NCI-H2171 treated with DMSO at 0.1 percent for 48 hours (cell line): ENCODE data around the gene GALNT2.

Experiments used
- DNase-seq: peaks from one replicate; lab custom pipeline; 2025; lab: John Stamatoyannopoulos, UW

GALNT2 gene

DNA sequence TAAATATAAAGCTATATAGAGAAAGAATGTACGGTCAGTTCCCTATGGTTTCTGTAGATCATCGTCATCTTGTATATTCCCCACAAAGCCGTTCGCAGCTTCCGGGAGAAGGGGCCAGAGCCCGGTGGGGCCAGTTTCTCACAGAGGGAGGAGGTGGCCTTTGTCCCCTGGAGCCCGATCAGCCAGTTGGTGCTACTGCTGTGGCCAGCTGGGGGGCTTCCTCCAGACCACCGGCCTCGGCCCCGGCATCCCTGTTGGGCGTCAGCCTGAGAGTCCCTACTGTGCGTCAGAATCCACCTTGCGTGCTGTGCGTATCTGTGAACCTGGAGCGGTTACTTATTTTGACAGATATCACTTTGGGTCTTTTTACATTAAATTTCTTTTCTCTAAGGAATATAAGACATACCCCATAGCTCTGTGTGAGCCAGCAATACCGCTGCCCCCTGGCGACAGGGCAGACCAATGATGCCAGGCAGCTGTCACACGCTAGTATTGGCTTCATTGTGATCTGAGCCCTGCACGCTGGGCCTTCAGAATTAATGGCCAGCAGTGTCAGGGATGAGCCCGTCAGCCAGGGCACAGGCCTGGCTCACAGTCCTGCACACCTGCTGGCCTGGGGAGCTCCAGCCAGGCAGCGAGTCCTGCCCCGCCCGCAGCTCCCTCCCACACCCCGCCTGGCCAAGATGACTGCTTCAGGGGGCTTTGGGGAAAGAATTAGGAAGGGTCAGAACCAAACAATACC is 213.2 kb downstream of the GALNT2 start:
- no peak for DNase-seq

DNA sequence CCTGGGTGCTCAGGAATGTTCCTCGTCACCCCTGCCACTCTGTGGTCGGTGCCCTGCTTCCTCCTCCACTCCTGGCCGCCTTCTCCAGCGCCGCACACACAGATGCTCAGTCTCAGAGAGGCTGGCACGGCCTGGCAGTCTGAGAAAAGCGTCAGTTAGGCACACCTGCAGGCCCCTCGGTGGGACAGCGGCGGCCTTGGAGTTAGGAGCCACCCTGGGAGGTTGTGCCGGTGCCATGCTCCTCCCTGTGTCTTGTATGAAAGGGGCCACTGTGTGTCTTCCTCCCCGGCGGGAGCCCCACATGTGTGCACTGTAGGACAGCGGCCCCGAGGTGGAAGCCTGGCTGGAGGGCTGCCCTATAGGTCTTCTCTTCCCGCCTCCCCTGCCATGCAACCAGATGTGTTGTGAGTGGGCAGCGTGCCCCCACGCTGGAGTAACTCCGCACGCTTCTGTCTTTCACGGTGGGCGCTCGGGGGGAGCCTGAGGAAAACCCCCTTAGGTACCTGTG is 213.9 kb downstream of the GALNT2 start:
- no peak for DNase-seq

DNA sequence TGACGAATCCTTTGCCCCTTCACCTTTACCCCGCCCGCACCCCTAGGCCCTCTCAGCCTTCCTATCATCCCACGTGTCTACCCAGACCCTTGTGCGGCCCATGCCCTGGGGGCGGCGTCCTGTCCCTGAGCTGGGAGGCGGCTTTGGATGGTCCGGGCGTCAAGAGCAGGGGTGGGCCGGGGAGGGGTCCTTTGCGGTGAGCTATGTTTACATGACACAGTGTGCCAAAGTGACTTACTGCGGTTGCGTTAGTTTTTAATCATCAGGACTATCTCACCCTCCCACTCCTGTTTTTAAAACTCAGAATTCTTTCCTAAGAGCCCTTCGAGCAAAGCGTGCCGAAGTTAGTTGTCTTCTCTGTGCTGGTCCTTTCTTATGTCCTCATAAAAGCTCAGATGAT is 214.5 kb downstream of the GALNT2 start:
- no peak for DNase-seq

DNA sequence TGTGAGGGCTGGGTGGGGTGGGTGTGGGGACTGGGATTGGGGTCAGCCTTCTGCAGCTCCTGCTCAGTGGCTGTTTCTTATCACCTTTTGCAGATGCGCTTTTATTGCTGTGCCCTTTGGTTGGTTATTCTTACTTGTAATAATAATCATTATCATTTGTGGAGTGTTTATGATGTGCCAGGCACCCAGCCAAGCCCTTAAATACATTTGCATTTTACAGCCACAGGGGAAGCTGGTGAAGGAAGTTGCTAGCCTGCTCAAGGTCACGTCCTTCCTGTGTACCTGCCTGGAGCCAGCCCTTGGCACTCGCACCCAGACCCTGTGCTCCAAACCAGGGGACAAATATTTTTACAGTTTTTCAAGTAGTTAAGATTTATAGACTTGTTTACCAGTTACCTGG is 215.1 kb downstream of the GALNT2 start:
- DNase-seq, result no peak

DNA sequence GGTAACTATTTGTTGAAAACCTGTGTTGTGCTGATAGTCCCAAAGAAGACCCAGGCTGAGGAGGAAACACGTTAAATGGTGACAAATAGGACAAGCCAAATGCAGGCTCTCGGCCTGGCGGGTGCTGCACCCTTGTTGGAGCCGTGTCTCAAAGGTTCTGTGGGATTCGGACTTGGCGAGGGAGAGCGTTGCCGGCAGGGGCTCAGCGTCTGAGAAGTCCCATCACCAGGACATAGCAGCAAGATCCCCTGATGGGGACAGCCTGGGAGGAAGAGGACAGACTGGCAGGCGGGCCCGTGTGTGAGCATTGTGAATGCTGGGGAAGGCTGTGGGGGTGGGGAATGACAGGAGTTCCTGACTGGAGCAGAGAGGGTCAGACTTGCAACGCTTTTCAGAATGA is 216.6 kb downstream of the GALNT2 start:
- no peak for DNase-seq

DNA sequence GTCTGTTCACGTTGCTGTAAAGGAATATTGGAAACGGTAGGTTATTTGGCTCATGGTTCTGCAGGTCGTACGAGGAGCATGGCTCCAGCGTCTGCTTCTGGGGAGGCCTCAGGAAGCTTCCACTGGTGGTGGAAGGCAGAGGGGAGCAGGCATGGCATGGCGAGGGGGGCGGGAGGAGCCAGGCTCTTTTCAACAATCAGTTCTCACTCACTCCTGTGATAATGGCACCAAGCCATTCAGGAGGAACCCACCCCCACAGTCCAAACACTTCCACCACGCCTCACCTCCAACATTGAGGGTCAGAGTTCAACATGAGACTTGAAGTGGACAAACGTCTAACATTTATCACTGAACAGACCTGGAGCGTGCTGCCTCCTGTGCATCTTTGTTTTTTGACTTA is 217.9 kb downstream of the GALNT2 start:
- no peak for DNase-seq

DNA sequence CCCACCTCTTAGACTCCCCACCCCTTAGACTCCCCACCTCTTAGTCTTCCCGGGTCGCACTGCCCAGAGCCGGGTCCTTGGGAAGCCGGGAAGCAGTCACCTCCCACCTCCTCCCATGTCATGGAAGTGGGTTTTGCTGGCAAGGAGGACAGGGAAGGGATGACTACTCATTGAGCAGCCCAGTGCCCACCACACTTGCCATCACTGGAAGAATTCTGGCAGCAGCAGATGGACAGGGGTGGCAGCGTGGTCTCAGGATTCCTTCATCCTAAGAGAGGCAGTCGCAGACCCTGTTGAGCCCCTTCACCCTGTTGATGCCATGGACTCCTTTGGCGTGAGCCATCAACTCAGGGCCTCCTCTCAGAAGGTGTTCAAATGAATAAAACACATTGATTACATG is 218.3 kb downstream of the GALNT2 start:
- DNase-seq, result no peak

DNA sequence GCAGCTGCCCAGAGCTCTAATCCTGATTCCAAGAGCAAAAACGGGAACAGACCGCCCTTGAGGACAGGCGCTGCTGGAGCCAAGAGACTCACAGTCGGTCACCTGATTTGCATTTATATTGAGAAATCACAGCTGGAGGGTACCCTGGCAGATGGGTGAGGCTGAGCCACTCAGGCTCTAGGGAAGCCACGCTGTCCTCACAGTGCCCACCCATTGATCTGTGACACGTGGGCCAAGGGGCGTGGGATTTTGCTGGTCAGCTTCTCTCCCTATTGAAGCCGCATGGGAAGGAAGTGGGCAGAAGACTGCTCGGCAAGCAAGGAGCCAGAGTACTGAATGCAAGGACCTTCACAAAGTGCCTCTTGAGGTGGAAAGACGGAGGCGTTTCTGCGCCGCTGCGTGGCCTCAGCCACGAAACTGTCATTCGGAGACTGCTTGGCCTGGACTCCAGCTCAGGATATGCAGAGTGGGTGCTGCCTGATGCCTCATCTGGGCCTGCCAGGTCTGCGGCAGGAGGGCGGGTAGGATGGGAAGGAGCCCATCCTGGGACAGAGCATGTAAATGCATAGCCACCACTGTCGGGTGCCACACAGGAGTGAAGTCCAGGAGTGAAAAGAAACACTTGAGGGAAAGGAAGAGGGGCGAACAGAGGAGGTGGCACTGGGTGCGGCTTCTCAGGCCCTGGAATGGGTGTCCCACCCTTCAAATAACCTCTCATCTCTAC is 219.3 kb downstream of the GALNT2 start:
- no peak for DNase-seq

DNA sequence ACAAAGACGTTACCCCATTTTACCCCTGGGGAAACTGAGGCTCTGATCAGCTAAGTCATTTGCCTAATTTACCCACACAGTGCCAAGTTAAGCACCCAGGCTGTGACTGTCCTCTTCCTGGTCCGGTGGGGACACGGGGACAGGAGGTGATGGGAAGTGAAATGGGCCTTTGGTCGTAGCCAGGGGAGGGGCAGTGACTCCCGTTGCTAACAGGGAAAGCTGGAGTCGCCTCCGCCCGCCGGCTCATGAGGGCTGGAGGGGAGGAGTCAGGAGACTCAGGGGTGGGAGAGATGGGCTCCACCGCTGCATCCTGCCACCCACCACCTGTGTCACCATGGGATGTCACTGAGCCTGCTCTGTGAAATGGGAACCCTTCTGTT is 219.8 kb downstream of the GALNT2 start:
- DNase-seq, result no peak

DNA sequence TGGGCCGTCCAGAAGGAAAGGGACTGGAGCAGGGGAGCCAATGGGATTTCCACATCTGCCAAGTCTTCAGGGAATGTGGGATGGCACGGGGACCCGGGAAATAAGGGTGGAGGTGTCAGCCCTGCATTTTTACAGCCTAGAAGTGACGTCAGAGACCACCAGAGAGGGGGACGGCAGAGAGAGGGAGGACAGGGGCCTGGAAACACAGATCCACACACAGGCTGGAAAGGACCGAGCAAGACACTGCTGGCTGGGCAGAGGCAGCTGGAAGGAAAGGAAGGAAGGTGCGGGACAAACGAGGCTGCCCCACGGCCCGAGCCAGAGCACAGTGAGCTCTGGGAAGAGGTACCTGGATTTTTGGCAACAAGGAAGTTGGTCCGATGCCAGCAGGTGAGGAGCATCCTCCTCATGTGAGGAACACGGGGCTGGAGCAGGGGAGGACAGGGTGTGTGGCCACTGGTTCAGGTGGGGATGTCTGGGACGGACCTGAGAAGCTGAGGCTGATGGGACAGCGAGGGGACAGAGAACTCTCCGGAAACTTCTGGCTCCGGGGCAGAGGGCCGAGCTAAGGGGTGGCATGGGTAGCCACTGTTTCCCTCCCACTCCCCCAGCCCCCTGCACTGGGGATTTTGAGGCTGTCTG is 220.8 kb downstream of the GALNT2 start:
- DNase-seq, result no peak

DNA sequence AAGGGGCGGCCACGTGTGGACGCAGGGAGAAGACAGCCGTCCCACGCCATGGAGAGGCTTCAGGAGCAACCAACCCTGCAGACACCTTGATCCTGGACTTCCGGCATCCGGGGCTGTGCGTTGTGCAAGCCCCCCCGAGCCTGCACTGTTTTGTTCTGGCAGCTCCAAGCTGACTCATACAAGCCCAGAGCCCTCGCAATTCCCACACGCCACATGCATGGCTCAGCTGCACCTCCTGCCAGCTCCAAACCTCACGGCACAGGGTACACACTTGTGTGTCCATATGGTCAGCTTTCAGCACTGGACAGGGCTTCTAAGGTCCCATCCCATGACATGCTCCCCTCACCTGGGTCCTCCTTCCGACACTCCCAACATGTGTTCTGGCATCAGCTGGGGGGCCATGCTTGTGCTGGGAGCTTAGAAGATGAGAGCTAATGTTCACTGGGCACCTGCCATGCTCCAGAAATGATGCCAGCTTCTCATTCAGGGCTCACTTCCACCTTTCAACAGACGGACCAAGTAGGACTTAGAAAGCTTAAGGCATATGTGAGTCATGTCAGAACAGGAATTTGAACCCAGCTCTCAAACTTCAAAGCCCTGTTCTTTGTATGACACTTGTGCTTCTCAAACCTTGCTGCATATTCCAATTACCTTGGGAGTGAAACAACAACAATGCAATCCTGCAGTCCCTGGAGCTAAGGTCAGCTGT is 221.8 kb downstream of the GALNT2 start:
- DNase-seq, result no peak

DNA sequence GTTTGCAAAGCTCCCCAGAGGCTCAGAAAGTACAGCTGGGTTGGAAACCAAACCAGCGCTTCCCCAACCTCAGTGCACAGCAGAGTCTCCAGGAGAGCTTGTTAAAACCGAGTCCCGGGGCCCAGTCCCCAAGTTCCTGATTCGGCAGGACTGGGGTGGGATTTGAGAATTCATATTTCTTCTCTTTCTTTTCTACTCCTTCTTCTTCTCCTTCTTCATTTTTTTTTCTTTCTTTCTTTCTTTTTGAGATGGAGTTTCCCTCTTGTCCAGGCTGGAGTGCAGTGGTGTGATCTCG is 222.3 kb downstream of the GALNT2 start:
- DNase-seq, result peak; percentile 22

DNA sequence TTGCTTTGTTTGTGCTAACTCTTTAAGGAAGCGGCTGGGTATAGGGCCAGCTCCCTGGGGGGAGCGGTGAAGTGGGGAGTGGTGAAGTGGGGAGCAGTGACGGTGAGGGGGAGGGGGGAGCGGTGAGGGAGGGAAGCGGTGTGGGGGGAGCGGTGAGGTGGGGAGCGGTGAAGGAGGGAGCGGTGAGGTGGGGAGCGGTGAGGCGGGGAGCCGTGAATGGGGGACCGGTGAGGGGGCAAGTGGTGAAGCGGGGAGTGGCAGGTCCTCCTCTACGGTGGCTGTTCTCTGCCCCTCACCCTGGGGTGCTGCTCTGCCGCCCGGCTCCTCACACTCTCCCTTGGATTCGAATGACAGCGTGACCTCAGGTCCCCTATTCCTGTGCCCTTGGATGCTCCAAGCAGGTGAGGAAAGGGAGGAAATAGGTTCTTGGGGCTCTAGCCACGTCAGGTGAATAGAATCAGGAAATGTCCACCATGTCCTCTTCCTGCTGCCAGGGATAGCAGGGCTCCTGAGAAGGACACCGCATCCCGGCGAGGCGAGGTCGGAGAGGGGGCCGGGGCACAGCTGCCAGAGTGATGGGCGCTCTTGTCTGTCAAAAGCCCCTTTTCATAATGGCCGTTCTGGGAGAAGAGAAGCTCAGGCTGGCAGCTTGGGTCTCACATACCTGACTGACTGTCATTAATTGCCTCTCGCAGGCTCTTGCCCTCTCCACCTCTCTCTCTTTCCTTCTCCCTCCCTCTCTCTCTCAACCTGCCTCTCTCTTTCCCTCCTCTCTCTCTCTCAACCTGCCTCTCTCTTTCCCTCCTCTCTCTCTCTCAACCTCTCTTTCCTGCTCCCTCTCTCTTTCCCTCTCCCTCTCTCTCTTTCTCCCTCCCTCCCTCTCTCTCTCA is 224.9 kb downstream of the GALNT2 start:
- DNase-seq, result peak; percentile 70

DNA sequence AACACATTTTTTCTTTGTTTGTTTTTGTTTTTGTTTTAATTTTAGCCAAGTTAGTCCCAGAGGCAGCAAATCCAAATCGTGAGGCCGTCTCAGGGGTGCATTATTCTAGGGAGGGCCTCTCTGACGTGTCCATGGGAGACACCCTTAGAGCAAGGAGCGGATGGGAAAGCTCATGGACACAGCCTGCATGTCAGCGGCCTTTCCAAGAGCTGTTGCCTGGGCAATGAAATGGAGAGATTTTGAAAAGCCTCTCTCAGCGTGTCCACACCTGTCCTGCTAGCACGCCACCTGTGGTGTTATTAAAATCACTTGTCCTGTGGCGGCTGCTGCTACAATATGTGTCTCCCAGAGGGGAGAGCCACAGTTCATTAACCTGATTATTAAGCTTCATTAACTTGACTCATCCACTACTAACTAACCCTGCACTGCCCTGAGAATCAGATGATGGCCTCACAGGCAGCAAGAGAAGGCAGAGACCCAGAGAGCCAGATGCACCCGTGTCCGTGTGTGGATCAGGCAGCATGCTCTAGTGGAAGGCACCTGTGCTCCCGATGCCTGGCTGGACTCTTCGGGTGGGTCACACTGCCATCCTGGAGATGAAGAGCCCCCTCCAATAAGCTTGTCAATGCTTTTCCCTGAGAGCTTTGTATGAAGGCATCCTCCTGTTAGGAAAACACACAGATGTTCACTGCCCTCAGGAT is 225.8 kb downstream of the GALNT2 start:
- peak; percentile 92 for DNase-seq

DNA sequence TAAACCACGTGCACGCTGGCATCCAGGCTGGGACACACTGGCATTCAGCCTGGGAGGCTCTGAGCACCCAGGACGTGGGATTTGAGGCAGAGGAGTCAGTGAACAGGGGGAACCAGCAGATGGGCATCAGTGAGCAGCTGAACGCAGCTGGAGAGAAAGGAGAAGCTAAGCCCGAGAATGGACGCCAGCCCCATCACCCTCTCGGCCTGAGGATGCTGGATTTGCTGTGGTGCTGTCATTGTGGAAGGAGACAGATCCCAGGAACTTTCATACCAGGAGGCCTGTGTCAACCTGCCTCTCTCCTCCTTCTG is 226.3 kb downstream of the GALNT2 start:
- DNase-seq, result no peak

DNA sequence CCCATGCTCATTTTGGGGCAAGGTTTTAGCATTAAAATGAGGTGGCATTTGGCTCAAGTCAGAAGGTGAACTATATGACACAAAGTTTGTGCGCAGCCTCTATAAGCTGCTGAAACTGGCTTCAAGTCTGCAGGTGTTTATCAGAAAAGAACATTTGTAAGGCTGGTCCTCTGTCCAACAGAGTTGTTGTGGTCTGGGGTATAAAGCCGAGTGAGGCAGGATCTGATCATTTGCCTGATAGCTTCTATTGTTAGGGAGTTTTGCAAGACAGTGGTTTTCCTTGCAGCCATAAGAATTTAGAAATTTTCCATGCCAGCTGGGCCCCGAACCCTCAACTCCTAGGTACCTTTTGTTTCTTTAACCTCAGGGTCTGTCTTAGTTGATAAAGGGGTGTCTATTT is 228.3 kb downstream of the GALNT2 start:
- no peak for DNase-seq

DNA sequence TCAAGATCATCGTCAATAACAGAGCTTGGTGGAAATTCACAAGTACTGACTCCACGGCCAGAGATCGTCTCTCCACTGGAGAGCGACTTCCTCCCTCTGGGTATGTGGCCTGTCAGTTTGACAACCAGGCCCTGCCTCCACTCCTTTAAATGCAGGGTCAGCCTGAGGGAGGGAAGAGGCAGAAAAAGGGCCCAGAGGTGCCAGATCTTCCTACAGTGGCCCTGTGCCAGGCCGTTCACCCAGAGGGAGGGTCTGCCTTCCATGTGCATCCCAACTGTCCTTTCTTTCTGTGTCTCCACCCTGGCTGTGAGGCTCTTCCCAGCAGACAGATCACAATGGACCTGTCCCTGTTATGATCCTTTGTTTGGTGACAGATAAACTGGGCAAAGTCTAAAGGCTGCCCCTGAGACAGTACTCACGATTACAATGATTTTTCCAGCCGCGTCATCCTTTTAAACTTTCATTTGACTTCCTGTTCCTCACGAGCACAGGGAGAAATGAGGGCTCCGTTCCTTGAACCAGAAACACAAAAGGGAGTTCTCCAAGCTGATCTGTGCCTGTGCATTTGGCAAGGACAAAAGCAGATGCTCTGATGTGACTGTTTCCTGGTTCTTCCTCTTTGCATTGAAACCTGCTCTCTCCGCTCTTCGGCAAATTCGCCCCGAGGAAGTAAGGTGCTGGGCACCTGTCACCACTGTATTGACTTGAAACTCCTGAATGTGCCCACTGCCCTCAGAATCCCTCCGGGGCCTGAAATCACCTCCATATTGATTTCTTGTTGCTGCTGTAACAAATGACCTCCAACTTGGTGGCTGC is 232.4 kb downstream of the GALNT2 start:
- DNase-seq, result no peak

DNA sequence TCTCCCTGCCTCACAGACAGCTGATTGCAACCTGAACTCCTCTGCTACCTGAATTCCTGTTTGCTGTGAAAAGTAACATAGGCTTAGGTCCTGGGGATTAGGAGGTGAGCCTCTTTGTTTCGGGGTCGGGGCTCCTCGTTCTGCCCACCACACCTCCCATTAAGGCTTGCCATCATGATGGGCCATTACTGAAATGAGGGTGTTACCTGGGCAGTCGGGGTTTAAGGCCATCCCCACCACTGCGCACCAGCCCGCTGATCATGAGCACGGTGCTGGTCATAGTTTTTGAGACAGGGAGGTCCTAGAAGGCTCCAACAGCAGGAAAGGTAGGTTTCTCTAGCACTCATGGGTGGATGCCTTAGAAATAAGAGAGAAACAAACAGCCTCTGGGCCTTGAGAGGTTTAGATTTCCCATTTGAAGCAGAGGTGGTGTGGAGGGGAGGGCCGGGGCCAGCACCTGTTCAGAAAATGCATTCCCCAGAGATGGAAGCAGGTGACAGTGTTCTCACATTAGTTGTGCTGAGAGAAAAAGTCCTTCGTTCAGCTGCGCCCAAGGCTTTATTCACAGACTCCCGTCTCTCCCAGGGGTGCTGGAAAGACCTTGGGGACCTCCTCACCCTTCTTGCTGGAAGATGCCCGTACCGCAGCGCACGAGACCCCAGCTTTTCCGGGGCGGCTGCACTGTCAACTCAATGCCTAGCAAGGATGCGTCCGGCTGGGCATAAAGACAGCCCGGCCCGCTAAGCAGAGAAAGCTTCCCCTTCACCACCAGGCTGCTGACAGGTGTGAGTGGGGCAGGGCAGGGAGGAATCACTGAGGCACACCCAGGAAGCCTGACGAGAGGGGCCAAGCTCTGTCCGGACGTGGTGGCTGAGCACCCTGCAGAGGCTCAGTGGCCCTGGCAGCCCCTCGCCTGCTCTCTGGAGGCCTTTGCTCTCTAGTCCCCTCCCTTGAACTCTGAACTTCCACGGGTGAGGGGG is 233.6 kb downstream of the GALNT2 start:
- DNase-seq, result peak; percentile 81

DNA sequence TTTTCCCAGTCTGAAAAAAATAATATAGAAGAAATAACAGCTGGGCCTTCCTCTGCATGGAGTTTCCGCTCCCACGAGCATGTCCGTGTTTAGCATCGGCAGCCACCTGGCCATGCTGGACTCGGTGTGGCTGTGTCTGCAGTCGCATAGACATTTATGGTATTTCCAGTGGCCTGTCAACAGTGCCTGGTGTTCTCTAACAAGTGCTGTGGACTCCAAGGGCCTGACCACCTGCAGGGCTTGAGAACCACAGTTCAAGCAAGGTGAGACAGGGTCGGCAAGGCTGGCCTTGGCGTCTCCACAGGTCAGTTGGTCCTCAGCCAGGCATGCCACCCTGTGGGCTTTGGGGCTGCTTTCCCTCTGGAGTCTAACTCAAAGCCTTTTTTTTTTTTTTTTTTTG is 234.3 kb downstream of the GALNT2 start:
- peak; percentile 66 for DNase-seq
